Liver (tissue), 9 donors: Measurements from ENCODE around the gene TMEM44. TPM values are rescaled to one million over a fixed set of nuclear protein-coding genes. Genes with fewer than 3 reads are reported as not detected.

ENCODE experiments used
- DNase-seq: peaks from one replicate; pipeline ENCODE4 v3.0.0-alpha.2; 2017; ENCODE audit warnings: low spot score
- H3K27ac ChIP-seq, 2 donors: one replicate each; pipeline ENCODE4 v1.7.0; 2013; ENCODE audit warnings: inconsistent platforms in 2 of 2, low read length in 2 of 2, control low read depth in 1 of 2, low read depth in 1 of 2, mild to moderate bottlenecking in 1 of 2
- H3K27me3 ChIP-seq, 4 donors: one replicate each; pipeline versions ENCODE4 v1.6.1 to v1.7.0; 2013; ENCODE audit warnings: low read length in 3 of 4, inconsistent platforms in 1 of 4, mild to moderate bottlenecking in 1 of 4, moderate library complexity in 1 of 4; ENCODE audit not compliant: control insufficient read depth in 4 of 4, insufficient read depth in 4 of 4
- H3K36me3 ChIP-seq, 4 donors: one replicate each; pipeline versions ENCODE4 v1.6.1 to v1.7.0; 2013; ENCODE audit warnings: low read length in 3 of 4, mild to moderate bottlenecking in 3 of 4, low read depth in 1 of 4, moderate library complexity in 1 of 4; ENCODE audit not compliant: control insufficient read depth in 4 of 4, insufficient read depth in 3 of 4
- H3K4me1 ChIP-seq, 4 donors: one replicate each; pipeline versions ENCODE4 v1.6.1 to v1.7.0; 2013; ENCODE audit warnings: low read length in 3 of 4, mild to moderate bottlenecking in 3 of 4, moderate library complexity in 1 of 4; ENCODE audit not compliant: control insufficient read depth in 4 of 4, insufficient read depth in 4 of 4
- H3K4me3 ChIP-seq, 3 donors: one replicate each; pipeline versions ENCODE4 v1.6.1 to v1.7.0; 2013; ENCODE audit warnings: low read length in 3 of 3, control low read depth in 1 of 3, low read depth in 1 of 3, mild to moderate bottlenecking in 1 of 3
- H3K9ac ChIP-seq, 2 donors: one replicate each; pipeline ENCODE4 v1.7.0; 2013; ENCODE audit warnings: low read length in 2 of 2, mild to moderate bottlenecking in 2 of 2, moderate library complexity in 2 of 2, control low read depth in 1 of 2, low read depth in 1 of 2
- H3K9me3 ChIP-seq, 4 donors: one replicate each; pipeline versions ENCODE4 v1.6.1 to v1.7.0; 2013; ENCODE audit warnings: low read length in 3 of 4; ENCODE audit not compliant: control insufficient read depth in 4 of 4
- EGR1 ChIP-seq, 2 donors: IDR thresholded peaks; 2 replicates each; pipeline ENCODE4 v1.6.1; 2016 to 2018; ENCODE audit warnings: antibody characterized with exemption in 2 of 2, low read depth in 2 of 2
- FOXA1 ChIP-seq: IDR thresholded peaks from 2 replicates; pipeline ENCODE4 v1.6.1; 2016; ENCODE audit warnings: antibody characterized with exemption
- FOXA2 ChIP-seq: IDR thresholded peaks from 2 replicates; pipeline ENCODE4 v1.6.1; 2016; ENCODE audit warnings: antibody characterized with exemption
- GABPA ChIP-seq, 2 donors: IDR thresholded peaks in 1 of 2; conservative IDR thresholded peaks in 1 of 2; 2 replicates each; pipeline ENCODE4 v1.6.1; 2016; ENCODE audit warnings: antibody characterized with exemption in 2 of 2, mild to moderate bottlenecking in 1 of 2, moderate library complexity in 1 of 2
- HNF4A ChIP-seq, 2 donors: conservative IDR thresholded peaks; 2 replicates each; pipeline ENCODE4 v1.6.1; 2016; ENCODE audit warnings: antibody characterized with exemption in 2 of 2, mild to moderate bottlenecking in 2 of 2
- HNF4G ChIP-seq: IDR thresholded peaks from 2 replicates; pipeline ENCODE4 v1.6.1; 2016; ENCODE audit warnings: antibody characterized with exemption
- JUND ChIP-seq, 2 donors: IDR thresholded peaks; 2 replicates each; pipeline ENCODE4 v1.6.1; 2016; ENCODE audit warnings: antibody characterized with exemption in 2 of 2
- NR2F2 ChIP-seq: IDR thresholded peaks from 2 replicates; pipeline ENCODE4 v1.6.1; 2016; ENCODE audit warnings: antibody characterized with exemption
- RAD21 ChIP-seq, 2 donors: IDR thresholded peaks; 2 replicates each; pipeline ENCODE4 v1.6.1; 2016; ENCODE audit warnings: antibody characterized with exemption in 2 of 2, mild to moderate bottlenecking in 2 of 2
- RXRA ChIP-seq, 2 donors: IDR thresholded peaks; 2 replicates each; pipeline ENCODE4 v1.6.1; 2017 to 2018; ENCODE audit warnings: antibody characterized with exemption in 2 of 2, mild to moderate bottlenecking in 1 of 2
- SP1 ChIP-seq: IDR thresholded peaks from 2 replicates; pipeline ENCODE4 v1.6.1; 2018; ENCODE audit warnings: antibody characterized with exemption, mild to moderate bottlenecking
- TAF1 ChIP-seq: conservative IDR thresholded peaks from 2 replicates; pipeline ENCODE4 v1.6.1; 2016; ENCODE audit warnings: antibody characterized with exemption, mild to moderate bottlenecking
- YY1 ChIP-seq: IDR thresholded peaks from 2 replicates; pipeline ENCODE4 v1.6.1; 2016; ENCODE audit warnings: antibody characterized with exemption, mild to moderate bottlenecking
- WGBS: extraction: QIAGEN DNeasy Blood & Tissue Kit; methylation state at CpG from one replicate; pipeline ENCODE4 v1.1.7; 2013; 5-methylcytosine and 5-hydroxymethylcytosine counted together
- polyA plus RNA-seq, 2 donors: library from polyadenylated mRNA; stranded (reverse) in 1 of 2; unstranded in 1 of 2; fragments of 200-250 nt in 1 of 2; fragments of >200 nt in 1 of 2; fragmentation: Nextera tagmentation in 1 of 2; extraction: Ambion mirVana in 1 of 2; gene quantifications; one replicate each; pipeline versions ENCODE4 v1.2.1 to v1.2.3, GENCODE V29; 2013 to 2015
- total RNA-seq, 2 donors: library from RNA; depleted of rRNA; stranded (reverse); fragments of >200 nt; gene quantifications; one replicate each; pipeline ENCODE4 v1.2.3, GENCODE V29; 2014
- TF ChIP-seq, protein P1 (sequence below): IDR thresholded peaks from 2 replicates; pipeline ENCODE4 v1.6.1; 2016; ENCODE audit warnings: antibody characterized with exemption
- TF ChIP-seq, protein P2 (sequence below): fragments of 150-350 bp; IDR thresholded peaks from 2 replicates; pipeline ENCODE4 v1.5.1; 2017; ENCODE audit warnings: improper control_type of control experiment, low read depth, low read length; ENCODE audit not compliant: missing input control
- TF ChIP-seq, protein P3 (sequence below): IDR thresholded peaks from 2 replicates; pipeline ENCODE4 v1.6.1; 2016; ENCODE audit warnings: antibody characterized with exemption, mild to moderate bottlenecking
- TF ChIP-seq, protein P4 (sequence below): IDR thresholded peaks from 2 replicates; pipeline ENCODE4 v1.6.1; 2016; ENCODE audit warnings: antibody characterized with exemption
- TF ChIP-seq, protein P5 (sequence below): IDR thresholded peaks from 2 replicates; pipeline ENCODE4 v1.6.1; 2016; ENCODE audit warnings: antibody characterized with exemption
- donor health status: healthy.
- donor health status: healthy.
- donor health status: healthy.
- donor health status: healthy.
- donor health status: healthy.

The TMEM44 gene
- total and polyA plus RNA-seq, 4 donors, result 1.8 to 5.0 (median 3.2) TPM

DNA sequence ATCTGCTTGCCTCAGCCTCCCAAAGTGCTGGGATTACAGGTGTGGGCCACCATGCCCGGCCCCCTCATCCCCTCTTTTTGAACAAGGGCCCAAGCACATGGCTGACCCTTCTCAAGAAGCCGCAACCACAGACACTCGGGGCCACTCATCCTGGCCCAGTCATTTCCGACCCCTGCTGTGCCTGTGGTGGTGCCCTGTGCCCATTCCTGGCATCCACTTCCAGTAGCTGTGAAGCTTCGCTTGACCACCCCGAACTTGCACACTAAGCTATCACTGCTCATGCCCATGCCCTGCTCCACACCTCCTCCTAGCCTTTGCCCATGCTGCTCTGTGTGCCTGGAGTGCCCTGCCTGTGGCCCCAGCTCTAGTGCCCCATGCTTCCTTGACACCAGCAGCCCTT lies 8.3 kb downstream of the TMEM44 start:
- no peak for DNase-seq
- Histone ChIP-seq H3K9me3 (no peaks in the 10 kb centered on the region), H3K4me1 (peaks cover 0 to 8% (median 5%) of the 10 kb centered on the region in 4 donors), H3K36me3 (peaks cover 0 to 2% (median 0%) of the 10 kb centered on the region in 4 donors), H3K4me3 (no peak overlapping the region), H3K27me3 (no peaks in the 10 kb centered on the region), H3K9ac (no peak overlapping the region), H3K27ac (no peak overlapping the region)
- WGBS, result 95% methylated on average over 6 of the region's 6 CpGs
- TF ChIP-seq TAF1 (no peak), SP1 (no peak), HNF4A (conservative IDR thresholded peaks at IDR 0.05) (no peak), YY1 (no peak), NR2F2 (no peak), JUND (IDR thresholded peaks at IDR 0.05) (no peak), RAD21 (IDR thresholded peaks at IDR 0.05) (no peak), FOXA1 (no peak), GABPA (IDR thresholded peaks at IDR 0.05 in 1 of 2, conservative IDR thresholded peaks at IDR 0.05 in 1 of 2) (no peak), EGR1 (IDR thresholded peaks at IDR 0.05; ENCODE audit: low read depth in 2 of 2) (no peak), FOXA2 (no peak), HNF4G (no peak), RXRA (IDR thresholded peaks at IDR 0.05) (no peak)
- TF ChIP-seq, protein P1, sequence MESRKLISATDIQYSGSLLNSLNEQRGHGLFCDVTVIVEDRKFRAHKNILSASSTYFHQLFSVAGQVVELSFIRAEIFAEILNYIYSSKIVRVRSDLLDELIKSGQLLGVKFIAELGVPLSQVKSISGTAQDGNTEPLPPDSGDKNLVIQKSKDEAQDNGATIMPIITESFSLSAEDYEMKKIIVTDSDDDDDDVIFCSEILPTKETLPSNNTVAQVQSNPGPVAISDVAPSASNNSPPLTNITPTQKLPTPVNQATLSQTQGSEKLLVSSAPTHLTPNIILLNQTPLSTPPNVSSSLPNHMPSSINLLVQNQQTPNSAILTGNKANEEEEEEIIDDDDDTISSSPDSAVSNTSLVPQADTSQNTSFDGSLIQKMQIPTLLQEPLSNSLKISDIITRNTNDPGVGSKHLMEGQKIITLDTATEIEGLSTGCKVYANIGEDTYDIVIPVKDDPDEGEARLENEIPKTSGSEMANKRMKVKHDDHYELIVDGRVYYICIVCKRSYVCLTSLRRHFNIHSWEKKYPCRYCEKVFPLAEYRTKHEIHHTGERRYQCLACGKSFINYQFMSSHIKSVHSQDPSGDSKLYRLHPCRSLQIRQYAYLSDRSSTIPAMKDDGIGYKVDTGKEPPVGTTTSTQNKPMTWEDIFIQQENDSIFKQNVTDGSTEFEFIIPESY, result no peak
- TF ChIP-seq, protein P2, sequence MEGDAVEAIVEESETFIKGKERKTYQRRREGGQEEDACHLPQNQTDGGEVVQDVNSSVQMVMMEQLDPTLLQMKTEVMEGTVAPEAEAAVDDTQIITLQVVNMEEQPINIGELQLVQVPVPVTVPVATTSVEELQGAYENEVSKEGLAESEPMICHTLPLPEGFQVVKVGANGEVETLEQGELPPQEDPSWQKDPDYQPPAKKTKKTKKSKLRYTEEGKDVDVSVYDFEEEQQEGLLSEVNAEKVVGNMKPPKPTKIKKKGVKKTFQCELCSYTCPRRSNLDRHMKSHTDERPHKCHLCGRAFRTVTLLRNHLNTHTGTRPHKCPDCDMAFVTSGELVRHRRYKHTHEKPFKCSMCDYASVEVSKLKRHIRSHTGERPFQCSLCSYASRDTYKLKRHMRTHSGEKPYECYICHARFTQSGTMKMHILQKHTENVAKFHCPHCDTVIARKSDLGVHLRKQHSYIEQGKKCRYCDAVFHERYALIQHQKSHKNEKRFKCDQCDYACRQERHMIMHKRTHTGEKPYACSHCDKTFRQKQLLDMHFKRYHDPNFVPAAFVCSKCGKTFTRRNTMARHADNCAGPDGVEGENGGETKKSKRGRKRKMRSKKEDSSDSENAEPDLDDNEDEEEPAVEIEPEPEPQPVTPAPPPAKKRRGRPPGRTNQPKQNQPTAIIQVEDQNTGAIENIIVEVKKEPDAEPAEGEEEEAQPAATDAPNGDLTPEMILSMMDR, result no peak
- TF ChIP-seq, protein P3, sequence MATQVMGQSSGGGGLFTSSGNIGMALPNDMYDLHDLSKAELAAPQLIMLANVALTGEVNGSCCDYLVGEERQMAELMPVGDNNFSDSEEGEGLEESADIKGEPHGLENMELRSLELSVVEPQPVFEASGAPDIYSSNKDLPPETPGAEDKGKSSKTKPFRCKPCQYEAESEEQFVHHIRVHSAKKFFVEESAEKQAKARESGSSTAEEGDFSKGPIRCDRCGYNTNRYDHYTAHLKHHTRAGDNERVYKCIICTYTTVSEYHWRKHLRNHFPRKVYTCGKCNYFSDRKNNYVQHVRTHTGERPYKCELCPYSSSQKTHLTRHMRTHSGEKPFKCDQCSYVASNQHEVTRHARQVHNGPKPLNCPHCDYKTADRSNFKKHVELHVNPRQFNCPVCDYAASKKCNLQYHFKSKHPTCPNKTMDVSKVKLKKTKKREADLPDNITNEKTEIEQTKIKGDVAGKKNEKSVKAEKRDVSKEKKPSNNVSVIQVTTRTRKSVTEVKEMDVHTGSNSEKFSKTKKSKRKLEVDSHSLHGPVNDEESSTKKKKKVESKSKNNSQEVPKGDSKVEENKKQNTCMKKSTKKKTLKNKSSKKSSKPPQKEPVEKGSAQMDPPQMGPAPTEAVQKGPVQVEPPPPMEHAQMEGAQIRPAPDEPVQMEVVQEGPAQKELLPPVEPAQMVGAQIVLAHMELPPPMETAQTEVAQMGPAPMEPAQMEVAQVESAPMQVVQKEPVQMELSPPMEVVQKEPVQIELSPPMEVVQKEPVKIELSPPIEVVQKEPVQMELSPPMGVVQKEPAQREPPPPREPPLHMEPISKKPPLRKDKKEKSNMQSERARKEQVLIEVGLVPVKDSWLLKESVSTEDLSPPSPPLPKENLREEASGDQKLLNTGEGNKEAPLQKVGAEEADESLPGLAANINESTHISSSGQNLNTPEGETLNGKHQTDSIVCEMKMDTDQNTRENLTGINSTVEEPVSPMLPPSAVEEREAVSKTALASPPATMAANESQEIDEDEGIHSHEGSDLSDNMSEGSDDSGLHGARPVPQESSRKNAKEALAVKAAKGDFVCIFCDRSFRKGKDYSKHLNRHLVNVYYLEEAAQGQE, result no peak
- TF ChIP-seq, protein P4, sequence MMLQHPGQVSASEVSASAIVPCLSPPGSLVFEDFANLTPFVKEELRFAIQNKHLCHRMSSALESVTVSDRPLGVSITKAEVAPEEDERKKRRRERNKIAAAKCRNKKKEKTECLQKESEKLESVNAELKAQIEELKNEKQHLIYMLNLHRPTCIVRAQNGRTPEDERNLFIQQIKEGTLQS, result no peak
- TF ChIP-seq, protein P5, sequence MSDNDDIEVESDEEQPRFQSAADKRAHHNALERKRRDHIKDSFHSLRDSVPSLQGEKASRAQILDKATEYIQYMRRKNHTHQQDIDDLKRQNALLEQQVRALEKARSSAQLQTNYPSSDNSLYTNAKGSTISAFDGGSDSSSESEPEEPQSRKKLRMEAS, result no peak
